HG03520 (cell line): ENCODE results near the gene SEC31A.

Experiments
- ATAC-seq: cut with Tn5 transposase; IDR thresholded peaks from one replicate; pipeline ENCODE4 v1.9.1; 2021; ENCODE audit warnings: mild to moderate bottlenecking, moderate library complexity; ENCODE audit not compliant: unreplicated experiment

SEC31A gene

GRCh38 chr4:82798168-82799005 lies 92.6 kb downstream of the SEC31A start, which contains the start of gene SCD5:
Gene SCD5, minus strand, starts transcription at chr4:82798796. Its CDS starts 259 bp downstream, at chr4:82798537.
- peak; percentile 89 for ATAC-seq

- no peak for ATAC-seq
Observed at GRCh38 chr4:82797405-82798111, 93.4 kb downstream of the SEC31A start.

- no peak for ATAC-seq
Observed at GRCh38 chr4:82797040-82797404, 93.9 kb downstream of the SEC31A start.

DNA sequence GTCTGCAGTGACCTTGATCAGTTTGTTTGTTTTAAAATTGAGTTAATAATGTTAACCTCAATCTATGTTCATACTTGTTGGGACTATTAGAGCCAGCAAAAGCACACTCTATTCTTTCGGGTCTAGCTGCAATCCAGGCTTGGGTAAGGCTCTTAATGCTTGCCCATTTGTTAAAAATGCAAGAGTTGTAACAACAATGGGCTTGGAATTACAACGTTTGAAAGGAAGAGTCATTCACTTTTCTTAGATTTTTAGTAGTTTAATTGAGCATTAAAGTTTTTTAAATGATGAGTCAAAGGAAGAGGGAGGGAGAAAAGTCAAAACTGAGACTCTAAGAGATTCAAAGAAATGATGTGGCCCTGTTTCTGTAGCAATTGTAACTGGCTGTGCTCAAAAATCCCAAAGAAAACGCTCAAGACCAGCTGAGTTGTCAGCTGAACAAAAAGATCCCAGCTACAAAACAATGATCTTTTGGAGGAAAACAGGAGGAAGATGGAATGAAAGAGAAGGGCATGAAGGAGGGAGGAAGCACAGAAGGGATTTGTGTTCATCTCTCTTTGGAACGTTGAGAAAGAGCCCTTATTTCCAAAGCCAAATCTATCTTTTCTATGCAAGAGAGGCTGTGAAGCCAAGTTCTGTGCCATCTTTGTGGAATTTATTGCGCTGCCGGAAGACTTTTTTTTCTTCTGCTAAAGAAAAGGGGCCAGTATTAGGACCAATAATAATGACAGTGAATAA lies 97.9 kb downstream of the SEC31A start:
- no peak for ATAC-seq

DNA sequence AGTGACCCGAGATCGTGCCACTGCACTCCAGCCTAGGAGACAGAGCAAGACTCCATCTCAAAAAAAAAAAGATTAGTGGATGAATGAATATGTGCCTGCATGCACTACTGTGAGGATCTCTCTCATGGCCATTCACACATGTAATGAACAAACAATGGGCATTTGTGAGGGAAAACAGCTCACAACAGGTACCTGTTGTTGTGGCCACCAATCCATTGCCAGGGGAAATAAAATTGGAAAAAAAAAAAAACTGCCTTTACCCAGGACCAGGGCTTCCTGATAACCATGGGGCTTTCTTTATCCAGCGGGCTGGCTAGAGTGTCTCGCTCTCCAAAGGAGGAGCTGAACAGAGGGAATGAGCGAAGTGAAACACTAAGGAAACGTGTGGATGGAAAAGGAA lies 99.8 kb downstream of the SEC31A start:
- no peak for ATAC-seq

DNA sequence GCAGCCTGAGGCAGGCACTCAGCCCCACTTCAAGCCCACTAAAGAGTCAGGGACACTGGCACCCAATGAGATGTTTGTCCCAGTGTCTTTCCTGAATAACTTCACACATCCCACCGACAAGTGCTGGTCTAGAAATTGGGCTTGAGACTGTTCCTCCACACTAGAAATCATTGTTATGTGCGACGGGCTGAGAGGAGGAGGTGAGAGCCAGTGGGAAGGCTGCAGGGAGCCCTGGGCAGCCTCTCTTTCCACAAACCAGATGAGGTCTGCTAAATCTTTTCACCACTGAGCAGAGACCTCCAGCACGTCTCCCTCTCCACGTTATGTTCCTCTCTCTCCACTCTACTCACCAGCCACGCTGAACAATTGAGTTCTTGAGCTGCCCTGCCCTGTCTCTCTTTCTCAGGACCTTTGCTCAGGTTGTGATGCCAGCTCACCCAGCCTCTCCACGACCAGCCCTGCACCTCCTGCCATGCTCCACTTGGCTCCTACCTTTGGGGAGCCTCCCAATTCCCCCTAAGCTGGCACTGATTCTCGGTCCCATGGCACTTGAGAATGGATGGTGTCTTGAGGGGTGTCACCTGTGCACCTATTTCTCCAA lies 100.8 kb downstream of the SEC31A start:
- ATAC-seq = no peak

DNA sequence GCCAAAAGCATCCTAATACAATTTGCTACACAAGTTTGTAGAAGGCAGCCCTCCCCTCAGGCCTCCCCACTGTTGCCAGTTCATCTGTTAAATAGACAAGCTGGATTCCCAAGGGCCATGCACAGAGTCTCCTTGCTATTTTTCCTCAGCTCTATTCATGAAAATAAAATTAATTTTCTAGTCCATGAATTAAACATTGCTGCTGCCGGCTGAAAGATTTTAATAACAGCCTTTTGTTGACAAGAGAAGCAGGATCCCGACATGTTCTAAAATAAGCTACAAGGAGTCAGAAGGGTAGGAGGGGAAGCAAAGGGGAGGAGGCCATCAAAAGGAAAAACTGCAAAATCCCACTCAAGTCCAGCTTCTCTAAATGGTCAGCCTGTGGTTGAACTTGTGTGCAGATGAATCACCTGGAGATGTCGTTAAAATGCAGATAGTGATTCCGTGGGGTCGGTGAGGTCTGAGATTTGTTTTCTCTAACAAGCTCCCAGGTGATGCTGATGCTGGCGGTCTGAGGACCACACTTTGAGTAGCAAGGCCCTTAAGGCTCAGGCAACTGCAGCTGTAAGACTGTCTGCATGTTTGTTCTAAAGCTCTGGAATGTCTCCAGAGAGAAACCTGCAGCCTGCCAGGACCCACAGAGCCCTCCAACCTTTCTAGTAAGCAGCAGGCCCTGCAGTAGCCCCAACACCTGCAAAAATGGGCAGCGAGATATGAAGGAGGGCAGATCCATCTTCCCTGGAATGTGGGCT lies 101.8 kb downstream of the SEC31A start:
- no peak for ATAC-seq

- no peak for ATAC-seq
Observed at GRCh38 chr4:82787342-82787741, 103.6 kb downstream of the SEC31A start.

DNA sequence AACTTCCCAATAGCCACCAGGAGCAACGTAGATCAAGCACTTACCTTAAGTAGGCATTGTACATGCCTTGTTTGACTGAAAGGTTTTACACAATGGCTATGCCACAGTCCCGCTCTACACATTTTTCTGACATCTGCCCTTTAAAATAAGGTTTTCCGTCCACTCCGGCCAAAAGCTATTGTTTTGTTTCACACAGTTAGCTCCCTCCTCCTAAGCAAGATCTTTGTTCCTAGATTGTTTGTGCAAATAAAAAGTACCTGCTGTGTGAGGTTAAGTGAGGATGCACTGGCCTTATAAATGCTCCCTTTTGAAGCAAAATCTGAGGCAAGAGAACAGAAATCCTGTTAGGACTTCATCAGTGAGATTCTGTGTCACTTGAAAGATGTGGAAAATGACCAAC lies 104.1 kb downstream of the SEC31A start:
- ATAC-seq = no peak

DNA sequence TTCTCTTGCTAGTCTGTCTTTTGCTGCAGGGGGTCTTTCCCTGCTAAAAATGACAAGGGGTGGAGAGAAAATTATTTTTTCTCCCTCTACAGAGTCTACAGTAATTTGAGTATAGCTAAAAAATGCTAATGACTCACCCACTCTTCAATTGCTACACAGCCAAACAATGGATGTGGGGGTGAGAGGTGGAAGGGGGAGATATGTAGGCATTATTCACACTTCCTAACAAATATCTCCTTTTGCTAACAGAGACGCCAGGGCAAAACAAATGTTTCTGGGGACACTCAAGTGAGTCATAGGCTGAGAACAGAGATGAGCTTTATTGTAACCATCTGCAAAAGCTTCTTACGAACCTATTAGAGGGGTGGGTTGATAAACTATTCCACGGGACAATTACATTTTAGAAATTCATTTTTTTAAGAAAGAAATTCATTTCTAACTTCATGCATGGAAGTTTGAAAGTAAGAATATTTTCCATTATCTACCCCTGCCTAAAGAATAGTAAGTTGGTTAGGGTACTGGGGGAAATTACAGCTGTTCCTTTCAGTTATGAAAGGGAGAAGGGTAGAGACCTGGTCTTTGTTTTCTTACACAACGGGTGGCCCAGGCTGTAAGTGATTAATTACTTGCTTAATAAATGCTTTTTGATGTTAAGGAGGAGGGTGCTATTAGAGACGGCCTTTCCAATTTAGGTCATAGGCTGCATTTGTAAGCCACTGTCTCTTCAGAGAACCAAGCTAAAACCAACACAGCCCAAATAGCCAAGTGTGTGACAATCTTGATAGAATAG lies 105.1 kb downstream of the SEC31A start:
- ATAC-seq = no peak

- ATAC-seq = no peak
Observed at GRCh38 chr4:82784681-82785610, 106.0 kb downstream of the SEC31A start.

DNA sequence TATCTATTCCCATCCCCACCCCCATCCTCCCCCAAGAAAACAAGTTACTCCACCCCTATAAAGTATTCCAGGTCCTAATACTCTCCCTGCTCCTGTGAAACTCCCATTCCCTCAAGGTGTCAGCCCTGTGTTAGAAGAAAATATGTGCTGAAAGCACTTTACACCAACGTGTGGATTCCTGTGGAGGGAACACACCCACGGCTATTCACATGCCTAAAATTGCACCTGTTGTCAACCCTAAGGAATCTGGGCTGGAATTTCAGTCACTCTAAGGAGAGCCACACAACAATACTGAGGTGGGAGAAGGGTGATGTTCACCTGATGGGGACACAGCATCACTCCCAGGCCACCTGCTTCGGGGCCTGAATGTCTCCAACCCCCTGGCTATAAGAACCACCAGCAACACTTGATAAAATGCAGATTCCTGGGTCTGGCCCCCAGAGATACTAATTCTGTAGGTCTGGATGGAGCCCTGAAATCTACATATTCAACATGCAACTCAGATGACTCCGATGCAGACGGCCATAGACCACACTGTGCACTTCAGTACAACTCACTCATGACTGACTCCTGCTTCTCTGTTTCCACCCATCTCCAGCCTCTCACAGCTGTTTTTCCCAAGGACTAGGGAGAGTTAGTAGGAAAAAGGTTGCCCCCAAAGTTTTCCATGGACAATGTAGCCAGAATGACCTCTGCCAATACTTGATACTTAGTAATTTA lies 108.2 kb downstream of the SEC31A start:
- no peak for ATAC-seq

DNA sequence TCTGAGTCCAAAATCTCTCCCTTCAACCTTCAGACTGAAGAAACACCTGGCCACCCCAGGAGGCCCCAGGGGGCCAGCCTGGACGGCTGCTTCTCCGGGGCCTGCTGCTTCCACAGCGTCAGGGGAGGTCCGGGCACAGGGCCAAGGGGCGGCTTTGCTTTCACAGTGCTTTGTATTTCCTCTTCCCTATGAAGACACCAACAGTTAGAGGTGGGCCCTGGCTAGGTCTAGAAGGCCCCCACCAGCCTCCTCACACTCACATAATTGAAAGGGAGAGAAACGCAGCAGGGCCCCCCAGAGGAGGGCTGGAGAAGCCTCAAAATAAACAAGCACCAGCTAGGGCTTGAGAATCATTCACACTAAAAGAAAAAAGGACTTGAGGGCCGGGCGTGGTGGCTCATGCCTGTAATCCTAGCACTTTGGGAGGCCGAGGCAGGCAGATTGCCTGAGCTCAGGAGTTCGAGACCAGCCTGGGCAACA lies 110.2 kb downstream of the SEC31A start:
- ATAC-seq = no peak

DNA sequence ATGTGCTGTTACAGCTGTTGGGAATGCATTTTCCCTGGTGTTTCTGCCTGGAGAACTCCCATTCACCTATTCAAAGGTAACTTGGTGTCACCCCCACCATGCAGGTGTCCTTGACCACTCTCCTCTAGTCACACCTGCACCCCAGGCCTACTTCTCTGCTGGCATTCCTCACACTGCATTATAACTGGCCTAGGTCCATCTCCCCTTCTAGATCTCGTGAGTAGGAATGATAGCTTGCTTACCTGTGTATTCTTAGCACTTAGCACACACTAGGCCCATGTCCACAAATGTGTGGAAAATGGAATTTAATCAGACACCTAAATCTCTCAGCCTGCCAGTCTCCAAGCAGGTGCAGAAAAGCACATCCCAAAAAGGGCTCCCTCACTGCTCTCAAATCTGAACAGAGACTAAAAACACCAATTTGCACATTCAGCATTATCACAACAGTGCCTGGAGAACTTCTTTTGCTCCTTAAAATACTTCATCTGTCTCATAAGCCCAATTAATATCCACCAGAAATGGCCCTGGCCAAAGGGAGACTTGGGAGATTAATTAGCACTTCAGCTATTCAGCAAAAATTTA lies 110.7 kb downstream of the SEC31A start:
- no peak for ATAC-seq

GRCh38 chr4:82779032-82779431 lies 111.9 kb downstream of the SEC31A start:
- no peak for ATAC-seq

DNA sequence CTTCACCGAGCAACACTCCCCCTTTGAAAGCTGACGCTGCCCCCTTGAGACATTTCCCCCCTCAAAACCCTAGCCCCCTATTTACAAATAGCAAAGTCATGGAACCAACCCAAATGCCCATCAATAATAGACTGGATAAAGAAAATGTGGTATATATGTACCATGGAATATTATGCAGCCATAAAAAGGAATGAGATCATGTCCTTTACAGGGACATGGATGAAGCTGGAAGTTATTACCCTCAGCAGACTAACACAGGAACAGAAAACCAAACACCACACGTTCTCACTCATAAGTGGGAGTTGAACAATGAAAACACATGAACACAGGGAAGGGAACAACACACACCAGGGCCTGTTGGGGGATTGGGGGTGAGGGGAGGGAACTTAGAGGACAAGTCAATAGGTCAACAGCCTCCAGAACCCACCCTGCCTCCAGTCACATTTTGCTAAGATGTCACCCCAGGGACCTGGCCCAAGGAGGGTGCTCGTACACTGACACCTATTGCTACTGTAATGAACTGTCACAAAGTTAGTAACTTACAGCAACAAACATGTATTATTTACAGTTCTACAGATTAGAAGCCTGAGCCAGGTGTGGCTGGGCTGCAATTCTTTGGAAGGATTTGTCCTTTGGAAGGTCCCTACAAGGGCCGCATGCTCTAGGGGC lies 113.0 kb downstream of the SEC31A start:
- ATAC-seq = no peak
